Midbrain (tissue), 1 donor: ENCODE data around the gene RYR3.

Experiments used
- DNase-seq: peaks from one replicate; lab custom pipeline; 2025; lab: John Stamatoyannopoulos, UW

Gene RYR3

GRCh38 chr15:33451385-33451784 lies 140.6 kb downstream of the RYR3 start:
- DNase-seq = no peak

GRCh38 chr15:33453761-33454160 lies 143.0 kb downstream of the RYR3 start:
- DNase-seq = no peak

- DNase-seq = no peak
These were observed 143.6 kb downstream of the RYR3 start for GRCh38 chr15:33454346-33454745.

- no peak for DNase-seq
These were observed 144.2 kb downstream of the RYR3 start for GRCh38 chr15:33454996-33455395.

- DNase-seq = no peak
These were observed 147.7 kb downstream of the RYR3 start for GRCh38 chr15:33458421-33458820.

- no peak for DNase-seq
These were observed 149.5 kb downstream of the RYR3 start for GRCh38 chr15:33460166-33460805.

GRCh38 chr15:33461671-33462070 lies 150.9 kb downstream of the RYR3 start:
- DNase-seq = no peak

GRCh38 chr15:33467146-33467815 lies 156.5 kb downstream of the RYR3 start:
- no peak for DNase-seq

GRCh38 chr15:33467816-33468163 lies 157.0 kb downstream of the RYR3 start:
- no peak for DNase-seq

GRCh38 chr15:33468740-33469139 lies 158.0 kb downstream of the RYR3 start:
- DNase-seq = no peak

- DNase-seq = no peak
These were observed 162.2 kb downstream of the RYR3 start for GRCh38 chr15:33473005-33473404.

GRCh38 chr15:33473714-33474113 lies 162.9 kb downstream of the RYR3 start:
- no peak for DNase-seq

- no peak for DNase-seq
These were observed 165.3 kb downstream of the RYR3 start for GRCh38 chr15:33476076-33476475.

- DNase-seq = no peak
These were observed 166.1 kb downstream of the RYR3 start for GRCh38 chr15:33476908-33477307.

- DNase-seq = no peak
These were observed 178.6 kb downstream of the RYR3 start for GRCh38 chr15:33489335-33489734.

GRCh38 chr15:33490703-33491102 lies 179.9 kb downstream of the RYR3 start:
- no peak for DNase-seq

- DNase-seq = no peak
These were observed 181.8 kb downstream of the RYR3 start for GRCh38 chr15:33492434-33493052.

- no peak for DNase-seq
These were observed 183.5 kb downstream of the RYR3 start for GRCh38 chr15:33494306-33494705.

- DNase-seq = no peak
These were observed 189.8 kb downstream of the RYR3 start for GRCh38 chr15:33500432-33501195.

- DNase-seq = no peak
These were observed 192.9 kb downstream of the RYR3 start for GRCh38 chr15:33503681-33504080.

- no peak for DNase-seq
These were observed 196.1 kb downstream of the RYR3 start for GRCh38 chr15:33506781-33507296.

- DNase-seq = no peak
These were observed 197.9 kb downstream of the RYR3 start for GRCh38 chr15:33508703-33509102.

- no peak for DNase-seq
These were observed 204.4 kb downstream of the RYR3 start for GRCh38 chr15:33515121-33515520.
